Testis (tissue), 3 donors: Measurements from ENCODE around the gene PCSK7. TPM values are rescaled to one million over a fixed set of nuclear protein-coding genes. Genes with fewer than 3 reads are reported as not detected.
A peak's percentile ranks its signal among the peaks of the same experiment; 100 is the strongest.

ENCODE experiments used
- DNase-seq: peaks from one replicate; pipeline ENCODE4 v3.0.0-alpha.2; 2019
- H3K27ac ChIP-seq, 2 donors: fragments of 200-600 bp; sonication (generic); one replicate each; pipeline ENCODE4 v1.5.1; 2019
- H3K27me3 ChIP-seq: fragments of 200-600 bp; sonication (generic); one replicate; pipeline ENCODE4 v1.5.1; 2019
- H3K36me3 ChIP-seq: fragments of 200-600 bp; sonication (generic); one replicate; pipeline ENCODE4 v1.5.1; 2017; ENCODE audit warnings: low read depth; ENCODE audit errors: missing control alignments
- H3K4me1 ChIP-seq: fragments of 200-600 bp; sonication (generic); one replicate; pipeline ENCODE4 v1.5.1; 2019
- H3K4me3 ChIP-seq, 2 donors: fragments of 200-600 bp; sonication (generic); one replicate each; pipeline ENCODE4 v1.5.1; 2017 to 2019
- H3K9me3 ChIP-seq: fragments of 200-600 bp; sonication (generic); one replicate; pipeline ENCODE4 v1.5.1; 2017
- POLR2A ChIP-seq: fragments of 450-650 bp; IDR thresholded peaks from one replicate; pipeline ENCODE4 v1.6.1; 2017; ENCODE audit warnings: antibody characterized with exemption, mild to moderate bottlenecking, moderate library complexity
- WGBS, 2 donors: methylation state at CpG; one replicate each; pipeline ENCODE4 v1.1.5; 2018; 5-methylcytosine and 5-hydroxymethylcytosine counted together
- intact Hi-C: fragments of 100-400 bp; cut with DNase I; formaldehyde crosslinking; loops from one replicate; pipeline ENCODE4 v1.15.1; 2023; ENCODE audit warnings: low total_unique reads
- polyA plus RNA-seq: library from polyadenylated mRNA; stranded (reverse); fragments of 350-450 nt; fragmentation: Illumina TruSeq; extraction: RNeasy Lipid Tissue Mini Kit (QIAGEN cat#74804); gene quantifications from one replicate; pipeline ENCODE4 v1.2.3, GENCODE V29; 2014; ENCODE audit warnings: low read depth, low replicate concordance; ENCODE audit not compliant: insufficient read depth
- total RNA-seq, 2 donors: library from RNA; depleted of rRNA; stranded (reverse); fragments of >200 nt; gene quantifications; one replicate each; pipeline ENCODE4 v1.2.3, GENCODE V29; 2016
- TF ChIP-seq, protein P1 (sequence below), 3 experiments: fragments of 450-650 bp in 2 of 3; fragments of 200-600 bp in 1 of 3; sonication (generic) in 1 of 3; IDR thresholded peaks; one replicate each; pipeline ENCODE4 v1.5.1; 2016 to 2019; ENCODE audit warnings: antibody characterized with exemption in 3 of 3, mild to moderate bottlenecking in 2 of 3, moderate library complexity in 1 of 3

The PCSK7 gene
- total and polyA plus RNA-seq, 3 donors from 2014 or later, result 52.0 to 66.5 (median 57.7) TPM

DNA sequence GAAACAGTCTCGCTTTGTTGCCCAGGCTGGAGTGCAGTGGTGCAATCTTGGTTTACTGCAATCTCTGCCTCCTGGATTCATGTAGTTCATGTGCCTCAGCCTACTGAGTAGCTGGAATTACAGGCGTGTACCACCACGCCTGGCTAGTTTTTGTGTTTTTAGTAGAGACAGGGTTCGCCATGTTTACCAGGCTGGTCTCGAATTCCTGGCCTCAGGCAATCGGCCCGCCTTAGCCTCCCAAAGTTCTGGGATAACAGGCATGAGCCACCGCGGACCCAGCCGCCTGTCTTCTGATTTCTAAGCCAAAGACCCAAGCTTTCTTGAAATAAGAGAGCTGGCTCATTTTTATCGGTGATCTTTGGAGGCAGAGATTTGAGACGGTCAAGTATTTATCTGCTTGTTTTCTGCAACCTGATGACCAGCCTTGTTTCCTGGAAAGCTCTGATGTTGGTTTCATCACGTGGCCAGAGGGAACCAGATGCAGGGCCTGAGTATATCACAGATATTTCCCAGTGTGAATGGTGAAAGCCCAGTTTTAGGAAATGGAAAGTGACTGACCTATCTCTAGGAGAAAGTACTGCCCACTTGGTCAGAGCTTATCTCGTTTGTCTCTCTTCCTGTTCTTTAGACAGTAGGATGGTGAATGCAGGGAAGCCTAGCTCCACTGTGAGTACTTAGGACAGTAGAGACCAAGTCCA lies 59.0 kb downstream of the PCSK7 start:
- Histone ChIP-seq H3K4me3 (no peak overlapping the region), H3K4me1 (peaks cover 17% of the 10 kb centered on the region), H3K9me3 (no peaks in the 10 kb centered on the region), H3K36me3 (no peaks in the 10 kb centered on the region), H3K27ac (peak overlapping the region in 1 of 2 donors; percentile 25), H3K27me3 (no peaks in the 10 kb centered on the region)
- TF ChIP-seq, protein P1, sequence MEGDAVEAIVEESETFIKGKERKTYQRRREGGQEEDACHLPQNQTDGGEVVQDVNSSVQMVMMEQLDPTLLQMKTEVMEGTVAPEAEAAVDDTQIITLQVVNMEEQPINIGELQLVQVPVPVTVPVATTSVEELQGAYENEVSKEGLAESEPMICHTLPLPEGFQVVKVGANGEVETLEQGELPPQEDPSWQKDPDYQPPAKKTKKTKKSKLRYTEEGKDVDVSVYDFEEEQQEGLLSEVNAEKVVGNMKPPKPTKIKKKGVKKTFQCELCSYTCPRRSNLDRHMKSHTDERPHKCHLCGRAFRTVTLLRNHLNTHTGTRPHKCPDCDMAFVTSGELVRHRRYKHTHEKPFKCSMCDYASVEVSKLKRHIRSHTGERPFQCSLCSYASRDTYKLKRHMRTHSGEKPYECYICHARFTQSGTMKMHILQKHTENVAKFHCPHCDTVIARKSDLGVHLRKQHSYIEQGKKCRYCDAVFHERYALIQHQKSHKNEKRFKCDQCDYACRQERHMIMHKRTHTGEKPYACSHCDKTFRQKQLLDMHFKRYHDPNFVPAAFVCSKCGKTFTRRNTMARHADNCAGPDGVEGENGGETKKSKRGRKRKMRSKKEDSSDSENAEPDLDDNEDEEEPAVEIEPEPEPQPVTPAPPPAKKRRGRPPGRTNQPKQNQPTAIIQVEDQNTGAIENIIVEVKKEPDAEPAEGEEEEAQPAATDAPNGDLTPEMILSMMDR (IDR thresholded peaks at IDR 0.05), result no peak
- TF ChIP-seq POLR2A, result no peak
- peak; percentile 13 for DNase-seq
- intact Hi-C loops, result no loop called here
- WGBS, 2 donors, result 71 to 74% methylated on average over 14 of the region's 14 CpGs

DNA sequence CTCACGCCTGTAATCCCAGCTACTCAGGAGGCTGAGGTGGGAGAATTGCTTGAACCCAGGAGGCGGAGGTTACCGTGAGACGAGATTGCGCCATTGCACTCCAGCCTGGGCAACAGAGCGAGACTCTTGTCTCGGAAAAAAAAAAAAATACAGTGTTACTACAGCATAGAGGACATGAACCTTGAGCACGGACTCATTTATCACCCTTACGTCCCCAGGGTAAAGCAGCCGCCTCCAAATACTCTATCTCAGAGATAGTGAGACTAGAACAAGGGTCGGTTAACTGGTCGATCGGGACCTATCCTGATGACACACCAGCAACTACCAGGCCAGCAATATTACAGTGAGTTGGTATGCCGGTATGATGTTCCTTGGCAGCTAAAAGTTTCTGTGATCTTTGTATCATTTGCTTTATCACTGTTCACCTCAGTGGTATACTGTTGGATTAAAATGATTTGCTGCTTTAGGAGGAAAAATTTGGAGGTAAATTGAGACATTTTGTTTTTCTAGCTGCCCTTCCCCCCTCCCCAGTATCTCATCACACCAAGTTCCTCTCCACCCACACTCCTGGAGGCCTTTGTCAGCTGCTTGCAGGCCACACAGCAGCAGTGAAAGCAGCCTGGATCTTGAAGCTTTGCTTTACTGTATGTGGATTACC lies 60.3 kb downstream of the PCSK7 start:
- H3K36me3 ChIP-seq, result no peaks in the 10 kb centered on the region
- WGBS, 2 donors, result 43 to 46% methylated on average over 14 of the region's 14 CpGs

DNA sequence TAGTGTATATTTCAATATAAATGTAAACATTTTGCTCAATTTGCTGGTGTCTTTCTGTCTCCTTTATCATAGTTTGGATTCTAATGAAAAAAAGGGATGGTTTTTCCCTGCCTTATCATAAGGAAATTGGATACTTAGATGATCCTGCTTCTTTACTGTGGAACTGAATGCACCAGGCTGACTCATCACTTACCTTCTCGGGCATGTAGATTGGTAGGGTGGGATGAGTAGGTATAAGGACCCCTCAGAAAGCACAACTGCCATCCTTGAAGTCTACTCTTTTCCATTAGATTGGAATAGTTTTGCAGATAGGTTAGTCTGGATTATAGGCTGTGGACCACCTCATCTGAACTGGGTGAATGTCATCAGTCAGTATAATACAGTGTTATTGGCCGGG lies 60.9 kb downstream of the PCSK7 start:
- Histone ChIP-seq H3K36me3 (no peaks in the 10 kb centered on the region), H3K27me3 (no peaks in the 10 kb centered on the region), H3K4me3 (no peak overlapping the region), H3K9me3 (no peaks in the 10 kb centered on the region), H3K4me1 (peaks cover 17% of the 10 kb centered on the region), H3K27ac (peak overlapping the region in 1 of 2 donors; percentile 65)
- DNase-seq, result no peak
- WGBS, 2 donors, result 56 to 72% methylated on average over 2 of the region's 2 CpGs
- intact Hi-C loops, result no loop called here
- no peak for TF ChIP-seq POLR2A
- TF ChIP-seq, protein P1 (IDR thresholded peaks at IDR 0.05), result no peak

More for the DNA sequence above, 60.3 kb downstream of the PCSK7 start:
- Histone ChIP-seq H3K4me1 (peaks cover 17% of the 10 kb centered on the region), H3K27ac (peak overlapping the region in 1 of 2 donors; percentile 65), H3K27me3 (no peaks in the 10 kb centered on the region), H3K4me3 (no peak overlapping the region), H3K9me3 (no peaks in the 10 kb centered on the region)
- TF ChIP-seq, protein P1 (IDR thresholded peaks at IDR 0.05), result no peak
- TF ChIP-seq POLR2A, result no peak
- intact Hi-C loops, result no loop called here
- DNase-seq, result peak; percentile 63

DNA sequence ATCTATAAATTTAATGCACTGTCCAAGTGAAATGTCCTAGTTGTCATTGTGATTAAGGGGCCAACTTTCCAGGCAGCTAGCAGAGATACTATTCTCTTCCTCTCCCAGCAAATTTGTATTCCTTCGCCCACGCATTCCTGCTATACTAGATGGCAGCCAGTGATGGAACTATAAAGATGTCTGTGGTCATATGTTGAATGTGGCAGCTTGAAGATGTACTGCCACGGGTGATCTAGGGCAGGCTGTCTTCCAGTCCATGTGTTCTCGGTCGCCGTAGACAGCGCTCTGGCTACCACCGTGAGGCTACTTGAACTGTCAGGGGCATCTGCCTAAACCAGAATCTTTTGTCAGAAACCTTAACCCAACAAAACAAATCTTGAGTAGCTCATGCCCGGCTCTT lies 61.7 kb downstream of the PCSK7 start:
- no peaks in the 10 kb centered on the region for H3K27me3 ChIP-seq
- H3K4me3 ChIP-seq, result no peak overlapping the region
- TF ChIP-seq, protein P1 (IDR thresholded peaks at IDR 0.05), result no peak
- TF ChIP-seq POLR2A, result no peak
- peaks cover 17% of the 10 kb centered on the region for H3K4me1 ChIP-seq
- H3K9me3 ChIP-seq, result no peaks in the 10 kb centered on the region
- H3K27ac ChIP-seq, result no peak overlapping the region
- no peak for DNase-seq
- no peaks in the 10 kb centered on the region for H3K36me3 ChIP-seq
- WGBS, 2 donors, result 79 to 80% methylated on average over 9 of the region's 9 CpGs
- intact Hi-C loops, result no loop called here
